ENCODE results near the gene CHODL.

The CHODL gene

DNA sequence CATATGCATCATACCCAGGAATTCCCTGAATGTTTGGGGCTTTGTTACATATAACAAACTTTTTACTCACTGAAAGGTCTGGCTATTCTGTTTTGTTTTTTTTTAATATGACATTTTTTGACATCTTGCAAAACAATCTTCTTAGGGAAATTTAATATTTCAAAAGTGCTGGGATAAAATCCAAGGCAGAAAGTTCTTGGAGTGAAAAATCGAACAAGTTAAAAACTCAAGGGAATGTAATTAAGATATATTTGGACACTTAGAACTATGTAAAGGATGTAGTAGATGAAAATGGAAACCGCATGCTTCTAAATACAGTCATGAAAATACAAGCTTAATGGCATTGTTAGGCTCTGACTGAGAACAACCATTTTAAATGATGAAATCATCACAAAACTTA is 8.6 kb downstream of the CHODL start:
- H3K4me3 ChIP-seq (ENCODE audit: low read depth, low read length): no peak overlapping the region
- DNase-seq (ENCODE audit: low read depth): no peak
- TF ChIP-seq, protein P1, sequence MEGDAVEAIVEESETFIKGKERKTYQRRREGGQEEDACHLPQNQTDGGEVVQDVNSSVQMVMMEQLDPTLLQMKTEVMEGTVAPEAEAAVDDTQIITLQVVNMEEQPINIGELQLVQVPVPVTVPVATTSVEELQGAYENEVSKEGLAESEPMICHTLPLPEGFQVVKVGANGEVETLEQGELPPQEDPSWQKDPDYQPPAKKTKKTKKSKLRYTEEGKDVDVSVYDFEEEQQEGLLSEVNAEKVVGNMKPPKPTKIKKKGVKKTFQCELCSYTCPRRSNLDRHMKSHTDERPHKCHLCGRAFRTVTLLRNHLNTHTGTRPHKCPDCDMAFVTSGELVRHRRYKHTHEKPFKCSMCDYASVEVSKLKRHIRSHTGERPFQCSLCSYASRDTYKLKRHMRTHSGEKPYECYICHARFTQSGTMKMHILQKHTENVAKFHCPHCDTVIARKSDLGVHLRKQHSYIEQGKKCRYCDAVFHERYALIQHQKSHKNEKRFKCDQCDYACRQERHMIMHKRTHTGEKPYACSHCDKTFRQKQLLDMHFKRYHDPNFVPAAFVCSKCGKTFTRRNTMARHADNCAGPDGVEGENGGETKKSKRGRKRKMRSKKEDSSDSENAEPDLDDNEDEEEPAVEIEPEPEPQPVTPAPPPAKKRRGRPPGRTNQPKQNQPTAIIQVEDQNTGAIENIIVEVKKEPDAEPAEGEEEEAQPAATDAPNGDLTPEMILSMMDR (IDR thresholded peaks at IDR 0.05; ENCODE audit: insufficient read depth, low read depth, low read length, missing control alignments): no peak

DNA sequence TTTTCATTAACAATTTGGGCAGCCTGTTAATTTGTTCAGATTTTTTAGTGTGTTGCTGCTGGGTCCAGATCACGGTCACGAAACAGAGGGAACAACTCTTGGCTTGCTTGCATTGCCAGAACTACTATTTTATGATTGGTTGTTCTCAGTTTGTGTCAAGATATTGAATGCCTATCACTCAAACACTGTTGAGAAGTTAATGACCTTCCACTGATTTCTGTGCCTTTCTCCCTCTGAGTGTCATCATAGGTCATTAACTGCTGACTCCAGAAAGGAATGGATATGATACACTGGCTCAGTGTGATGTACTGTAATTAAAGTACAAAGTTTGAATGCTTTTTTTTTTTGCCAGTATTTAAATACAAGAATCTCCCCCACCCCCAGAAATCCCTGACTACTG is 9.2 kb downstream of the CHODL start:
- no peak overlapping the region for H3K4me3 ChIP-seq (ENCODE audit: low read depth, low read length)
- TF ChIP-seq, protein P1 (IDR thresholded peaks at IDR 0.05; ENCODE audit: insufficient read depth, low read depth, low read length, missing control alignments): no peak
- no peak for DNase-seq (ENCODE audit: low read depth)

DNA sequence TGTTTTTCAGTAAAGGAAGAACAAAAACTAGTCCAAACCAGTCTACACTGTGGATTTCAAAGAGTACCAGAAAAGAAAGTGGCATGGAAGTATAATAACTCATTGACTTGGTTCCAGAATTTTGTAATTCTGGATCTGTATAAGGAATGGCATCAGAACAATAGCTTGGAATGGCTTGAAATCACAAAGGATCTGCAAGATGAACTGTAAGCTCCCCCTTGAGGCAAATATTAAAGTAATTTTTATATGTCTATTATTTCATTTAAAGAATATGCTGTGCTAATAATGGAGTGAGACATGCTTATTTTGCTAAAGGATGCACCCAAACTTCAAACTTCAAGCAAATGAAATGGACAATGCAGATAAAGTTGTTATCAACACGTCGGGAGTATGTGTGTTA is 21.3 kb downstream of the CHODL start:
- TF ChIP-seq, protein P1 (IDR thresholded peaks at IDR 0.05; ENCODE audit: insufficient read depth, low read depth, low read length, missing control alignments): no peak
- no peak for DNase-seq (ENCODE audit: low read depth)
- H3K4me3 ChIP-seq (ENCODE audit: low read depth, low read length): no peak overlapping the region

DNA sequence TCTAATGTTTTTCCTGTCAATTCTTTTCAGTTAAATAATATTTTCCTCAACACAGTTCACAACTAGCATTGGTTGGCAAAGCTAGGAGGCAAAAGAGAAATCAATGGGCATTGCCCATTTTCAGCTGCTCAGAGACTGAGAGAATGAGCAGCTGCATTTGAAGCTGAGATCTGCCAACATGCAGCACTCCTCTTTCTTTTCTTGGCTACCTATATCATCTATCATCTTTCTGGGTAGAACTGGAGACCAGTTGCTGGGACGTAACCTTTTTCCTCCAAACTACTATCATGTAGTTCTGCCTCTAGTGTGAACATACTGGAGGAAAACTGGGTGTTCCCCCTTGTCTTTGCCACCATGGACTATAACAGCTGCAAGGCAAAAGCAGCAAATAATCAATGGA is 22.9 kb downstream of the CHODL start:
- TF ChIP-seq, protein P1 (IDR thresholded peaks at IDR 0.05; ENCODE audit: insufficient read depth, low read depth, low read length, missing control alignments): no peak
- H3K4me3 ChIP-seq (ENCODE audit: low read depth, low read length): no peak overlapping the region
- no peak for DNase-seq (ENCODE audit: low read depth)

DNA sequence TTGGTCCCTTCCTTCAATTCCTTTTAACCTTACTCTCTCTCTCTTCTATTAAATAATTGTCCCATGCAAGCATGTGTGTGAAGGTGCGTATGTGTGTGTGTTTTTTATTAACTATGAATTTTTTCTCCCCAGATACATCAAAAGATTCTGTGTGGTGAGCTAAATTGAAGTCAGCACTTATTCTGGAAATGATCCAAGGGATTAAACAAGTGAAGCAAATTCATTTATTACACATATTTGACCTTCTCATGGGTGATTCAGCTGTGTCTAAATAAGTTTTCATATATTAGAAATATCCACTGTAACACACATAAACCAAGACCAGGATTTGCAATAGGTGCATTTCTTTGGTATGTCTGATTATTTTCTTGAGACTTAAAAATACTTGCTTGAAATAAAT is 24.3 kb downstream of the CHODL start:
- DNase-seq (ENCODE audit: low read depth): no peak
- no peak overlapping the region for H3K4me3 ChIP-seq (ENCODE audit: low read depth, low read length)
- TF ChIP-seq, protein P1 (IDR thresholded peaks at IDR 0.05; ENCODE audit: insufficient read depth, low read depth, low read length, missing control alignments): no peak

DNA sequence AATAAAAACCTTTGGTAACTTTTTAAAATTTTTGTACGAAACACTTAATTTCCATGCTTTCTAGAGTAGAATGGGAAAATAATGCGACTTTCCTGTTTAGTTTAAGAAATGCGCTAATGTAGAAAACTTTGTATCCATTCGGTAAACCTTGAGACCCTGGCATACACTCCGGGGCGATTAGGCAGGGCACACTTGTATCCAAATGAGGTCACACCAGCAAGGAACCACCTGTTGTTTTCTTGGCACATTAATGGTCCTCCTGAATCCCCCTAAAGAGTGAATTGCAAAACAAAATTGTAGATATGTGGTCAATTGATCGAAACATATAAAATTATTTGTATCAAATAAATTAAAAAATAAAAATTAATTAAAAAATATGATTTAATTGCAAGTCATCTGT is 25.2 kb downstream of the CHODL start:
- H3K4me3 ChIP-seq (ENCODE audit: low read depth, low read length): no peak overlapping the region
- DNase-seq (ENCODE audit: low read depth): no peak
- TF ChIP-seq, protein P1 (IDR thresholded peaks at IDR 0.05; ENCODE audit: insufficient read depth, low read depth, low read length, missing control alignments): no peak

DNA sequence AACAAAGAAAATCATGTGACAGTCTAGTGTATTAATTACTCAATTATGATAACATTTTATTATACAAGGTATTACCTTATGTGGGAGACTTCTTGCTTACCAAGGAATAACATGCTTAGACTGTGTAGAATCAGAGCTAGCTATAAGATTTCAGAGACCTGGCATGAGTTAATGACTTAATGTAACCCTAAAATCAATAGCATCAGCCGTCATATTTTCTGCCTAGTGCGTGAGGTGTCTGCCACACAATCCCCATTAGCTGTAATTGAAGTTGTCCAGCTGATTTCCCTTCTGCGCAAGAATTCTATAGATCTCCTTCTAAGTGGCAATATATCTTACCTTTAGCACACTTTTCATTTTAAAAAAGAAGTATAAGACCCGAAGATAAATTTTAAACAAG is 28.8 kb downstream of the CHODL start:
- TF ChIP-seq, protein P1 (IDR thresholded peaks at IDR 0.05; ENCODE audit: insufficient read depth, low read depth, low read length, missing control alignments): no peak
- H3K4me3 ChIP-seq (ENCODE audit: low read depth, low read length): no peak overlapping the region
- no peak for DNase-seq (ENCODE audit: low read depth)
